Brain microvascular endothelial cell (primary cell): ENCODE results near the gene KIF25.
"Not testable (repeated sequence)": the region's sequence is repeated elsewhere in the genome, so short reads cannot be mapped to it uniquely, and the experiment has no call there.

ENCODE experiments used
- DNase-seq: peaks from one replicate; pipeline ENCODE4 v3.0.0-alpha.2; 2020
- H3K27ac ChIP-seq: fragments of 250-450 bp; sonication (Bioruptor Pico); 2 replicates; pipeline ENCODE4 v1.5.1; 2020; ENCODE audit warnings: mild to moderate bottlenecking, moderate library complexity
- H3K27me3 ChIP-seq: fragments of 250-450 bp; sonication (Bioruptor Pico); replicated peaks from 2 replicates; pipeline ENCODE4 v1.5.1; 2020; ENCODE audit warnings: mild to moderate bottlenecking
- H3K36me3 ChIP-seq: fragments of 250-450 bp; sonication (Bioruptor Pico); replicated peaks from 2 replicates; pipeline ENCODE4 v1.5.1; 2020; ENCODE audit warnings: mild to moderate bottlenecking
- H3K4me3 ChIP-seq: 2 replicates; pipeline ENCODE4 v1.5.1; 2011; ENCODE audit warnings: low read depth, mild to moderate bottlenecking, control low read depth, low read length, moderate library complexity
- in situ Hi-C: cut with HindIII; loops from 2 replicates; pipeline ENCODE4 v1.10.0; 2017; ENCODE audit warnings: low sequenced_read_pairs, low pct_ligation_motif_present
- TF ChIP-seq, protein P1 (sequence below): IDR thresholded peaks from 2 replicates; pipeline ENCODE4 v1.5.1; 2011; ENCODE audit warnings: low read depth, mild to moderate bottlenecking, moderate library complexity, low read length, control low read depth, inconsistent platforms; ENCODE audit errors: missing control alignments

KIF25 gene

DNA sequence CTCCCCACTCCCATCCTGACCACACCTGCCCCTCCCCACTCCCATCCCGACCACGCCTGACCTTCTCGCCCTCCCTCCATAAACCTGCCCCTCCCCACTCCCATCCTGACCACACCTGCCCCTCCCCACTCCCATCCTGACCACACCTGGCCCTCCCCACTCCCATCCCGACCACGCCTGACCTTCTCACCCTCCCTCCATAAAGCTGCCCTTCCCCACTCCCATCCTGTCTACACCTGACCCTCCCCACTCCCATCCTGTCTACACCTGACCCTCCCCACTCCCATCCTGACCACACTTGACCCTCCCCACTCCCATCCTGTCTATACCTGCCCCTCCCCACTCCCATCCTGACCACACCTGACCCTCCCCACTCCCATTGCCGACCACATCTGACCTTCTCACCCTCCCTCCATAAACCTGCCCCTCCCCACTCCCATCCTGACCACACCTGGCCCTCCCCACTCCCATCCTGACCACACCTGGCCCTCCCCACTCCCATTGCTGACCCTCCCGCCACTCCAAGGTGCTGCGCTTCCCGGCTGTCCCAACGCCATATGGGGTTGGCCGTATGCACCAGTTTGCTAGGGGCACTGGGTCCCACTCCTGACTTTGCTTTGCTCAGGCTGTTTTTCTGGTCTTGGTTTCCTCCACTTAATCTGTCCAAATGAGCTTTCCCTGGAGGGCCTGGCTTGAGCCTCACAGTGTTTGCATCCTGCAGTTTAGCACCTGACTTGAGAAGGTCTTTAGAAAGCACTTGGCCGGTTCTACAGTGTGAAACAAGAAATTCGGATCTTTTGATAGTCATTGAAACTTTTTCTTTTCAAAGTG is 2.9 kb downstream of the KIF25 start:
- TF ChIP-seq, protein P1, sequence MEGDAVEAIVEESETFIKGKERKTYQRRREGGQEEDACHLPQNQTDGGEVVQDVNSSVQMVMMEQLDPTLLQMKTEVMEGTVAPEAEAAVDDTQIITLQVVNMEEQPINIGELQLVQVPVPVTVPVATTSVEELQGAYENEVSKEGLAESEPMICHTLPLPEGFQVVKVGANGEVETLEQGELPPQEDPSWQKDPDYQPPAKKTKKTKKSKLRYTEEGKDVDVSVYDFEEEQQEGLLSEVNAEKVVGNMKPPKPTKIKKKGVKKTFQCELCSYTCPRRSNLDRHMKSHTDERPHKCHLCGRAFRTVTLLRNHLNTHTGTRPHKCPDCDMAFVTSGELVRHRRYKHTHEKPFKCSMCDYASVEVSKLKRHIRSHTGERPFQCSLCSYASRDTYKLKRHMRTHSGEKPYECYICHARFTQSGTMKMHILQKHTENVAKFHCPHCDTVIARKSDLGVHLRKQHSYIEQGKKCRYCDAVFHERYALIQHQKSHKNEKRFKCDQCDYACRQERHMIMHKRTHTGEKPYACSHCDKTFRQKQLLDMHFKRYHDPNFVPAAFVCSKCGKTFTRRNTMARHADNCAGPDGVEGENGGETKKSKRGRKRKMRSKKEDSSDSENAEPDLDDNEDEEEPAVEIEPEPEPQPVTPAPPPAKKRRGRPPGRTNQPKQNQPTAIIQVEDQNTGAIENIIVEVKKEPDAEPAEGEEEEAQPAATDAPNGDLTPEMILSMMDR, result no peak
- no peaks in the 10 kb centered on the region for H3K36me3 ChIP-seq
- in situ Hi-C loops, result no loop called here
- DNase-seq, result no peak
- H3K27me3 ChIP-seq, result no peaks in the 10 kb centered on the region
- no peak overlapping the region for H3K27ac ChIP-seq
- H3K4me3 ChIP-seq, result no peak overlapping the region

DNA sequence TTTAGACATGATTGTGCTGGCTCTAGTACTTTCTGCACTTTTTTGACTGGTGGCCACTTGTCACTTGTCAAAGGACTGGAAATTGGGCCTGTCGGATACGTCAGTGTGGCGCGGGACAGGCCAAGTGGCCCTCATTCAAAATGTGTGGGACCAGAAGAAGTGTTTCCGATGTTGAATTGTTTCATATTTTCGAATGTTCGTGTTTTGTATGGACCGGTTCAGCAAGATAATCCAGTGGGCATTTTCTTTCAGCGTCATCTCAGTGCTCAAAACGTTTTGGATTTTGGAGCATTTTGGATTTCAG is 3.5 kb downstream of the KIF25 start:
- Histone ChIP-seq H3K4me3 (no peak overlapping the region), H3K27me3 (no peaks in the 10 kb centered on the region), H3K27ac (no peak overlapping the region), H3K36me3 (no peaks in the 10 kb centered on the region)
- no peak for DNase-seq
- in situ Hi-C loops, result no loop called here
- TF ChIP-seq, protein P1, result no peak

DNA sequence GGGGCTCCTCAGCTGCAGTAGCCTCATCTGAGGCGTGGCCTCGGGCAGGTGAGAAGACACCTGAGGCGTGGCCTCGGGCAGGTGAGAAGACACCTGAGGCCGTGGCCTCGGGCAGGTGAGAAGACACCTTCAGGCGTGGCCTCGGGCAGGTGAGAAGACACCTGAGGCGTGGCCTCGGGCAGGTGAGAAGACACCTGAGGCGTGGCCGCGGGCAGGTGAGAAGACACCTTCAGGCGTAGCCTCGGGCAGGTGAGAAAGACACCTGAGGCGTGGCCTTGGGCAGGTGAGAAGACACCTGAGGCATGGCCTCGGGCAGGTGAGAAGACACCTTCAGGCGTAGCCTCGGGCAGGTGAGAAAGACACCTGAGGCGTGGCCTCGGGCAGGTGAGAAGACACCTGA is 4.0 kb downstream of the KIF25 start:
- DNase-seq, H3K27ac ChIP-seq, in situ Hi-C loops, H3K36me3 ChIP-seq, H3K27me3 ChIP-seq, H3K4me3 ChIP-seq: not testable (repeated sequence)

DNA sequence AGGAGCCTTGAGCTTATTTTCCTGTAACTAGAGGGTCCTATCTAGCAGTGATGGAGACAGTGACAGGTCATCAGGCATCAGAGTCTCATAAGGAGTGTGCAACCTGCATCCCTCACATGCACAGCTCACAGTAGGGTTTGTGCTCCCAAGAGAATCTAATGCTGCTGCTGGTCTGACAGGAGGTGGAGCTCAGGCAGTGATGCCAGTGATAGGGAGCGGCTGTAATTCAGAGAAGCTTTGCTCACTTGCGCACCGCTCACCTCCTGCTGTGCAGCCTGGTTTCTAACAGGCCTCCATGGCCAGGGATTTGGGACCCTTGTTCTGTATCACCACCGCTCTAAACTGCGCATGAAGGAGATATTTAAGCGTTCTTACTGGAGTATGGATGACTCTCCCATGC is 5.3 kb downstream of the KIF25 start:
- no peak overlapping the region for H3K4me3 ChIP-seq
- no peaks in the 10 kb centered on the region for H3K36me3 ChIP-seq
- DNase-seq, result no peak
- in situ Hi-C loops, result no loop called here
- TF ChIP-seq, protein P1, result no peak
- H3K27ac ChIP-seq, result no peak overlapping the region
- no peaks in the 10 kb centered on the region for H3K27me3 ChIP-seq

DNA sequence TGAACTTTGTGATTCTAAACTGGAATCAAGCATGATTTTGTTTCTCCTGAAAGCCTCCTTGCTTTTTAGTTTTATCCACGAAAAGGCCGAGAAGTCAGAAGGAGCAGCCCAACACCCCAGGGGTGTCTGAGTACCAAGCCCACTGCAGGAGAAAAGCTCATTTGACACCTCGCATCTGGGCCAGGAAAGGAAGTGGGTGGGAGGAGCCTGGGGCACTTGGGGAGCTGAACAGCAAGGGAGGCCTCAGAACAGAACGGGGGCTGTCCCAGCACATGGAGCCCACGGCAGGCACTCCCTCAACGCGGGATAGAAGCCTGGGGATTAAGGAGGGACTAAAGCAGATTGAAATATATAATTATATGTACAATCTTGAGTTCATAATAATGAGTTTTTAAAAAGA is 6.6 kb downstream of the KIF25 start:
- no peak overlapping the region for H3K4me3 ChIP-seq
- DNase-seq, result no peak
- TF ChIP-seq, protein P1, result no peak
- H3K27ac ChIP-seq, result no peak overlapping the region
- no peaks in the 10 kb centered on the region for H3K27me3 ChIP-seq
- in situ Hi-C loops, result no loop called here
- H3K36me3 ChIP-seq, result no peaks in the 10 kb centered on the region

DNA sequence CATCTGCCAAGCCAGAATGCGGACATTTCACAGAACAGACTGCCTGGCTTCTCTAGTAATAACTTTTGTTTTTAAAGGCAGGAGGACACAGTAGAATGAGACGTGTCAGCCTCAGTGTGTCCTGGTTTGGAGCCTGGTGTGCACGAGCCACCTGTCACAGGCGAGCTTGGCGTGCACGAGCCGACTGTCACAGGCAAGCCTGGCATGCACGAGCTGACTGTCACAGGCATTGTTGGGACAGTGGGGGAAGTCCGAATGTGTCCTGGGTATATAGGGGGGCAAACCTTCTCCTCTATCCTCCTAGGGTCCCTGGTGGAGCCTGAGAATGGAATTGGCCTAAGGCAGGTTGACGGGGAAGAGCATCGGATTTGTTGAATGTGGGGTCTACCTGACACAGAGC is 7.5 kb downstream of the KIF25 start:
- Histone ChIP-seq H3K27ac (no peak overlapping the region), H3K36me3 (no peaks in the 10 kb centered on the region), H3K27me3 (no peaks in the 10 kb centered on the region), H3K4me3 (no peak overlapping the region)
- DNase-seq, result no peak
- in situ Hi-C loops, result no loop called here
- TF ChIP-seq, protein P1, result no peak
